Activated T-cell treated with anti-CD3 and anti-CD28 coated beads for 24 hours (primary cell): ENCODE results near the gene CCR9.

Experiments used
- DNase-seq: peaks from one replicate; pipeline ENCODE4 v3.0.0-alpha.2; 2020; ENCODE audit warnings: low read depth

CCR9 gene

GRCh38 chr3:45872569-45872968, 13.8 kb upstream of the CCR9 start:
- DNase-seq, result no peak

DNA sequence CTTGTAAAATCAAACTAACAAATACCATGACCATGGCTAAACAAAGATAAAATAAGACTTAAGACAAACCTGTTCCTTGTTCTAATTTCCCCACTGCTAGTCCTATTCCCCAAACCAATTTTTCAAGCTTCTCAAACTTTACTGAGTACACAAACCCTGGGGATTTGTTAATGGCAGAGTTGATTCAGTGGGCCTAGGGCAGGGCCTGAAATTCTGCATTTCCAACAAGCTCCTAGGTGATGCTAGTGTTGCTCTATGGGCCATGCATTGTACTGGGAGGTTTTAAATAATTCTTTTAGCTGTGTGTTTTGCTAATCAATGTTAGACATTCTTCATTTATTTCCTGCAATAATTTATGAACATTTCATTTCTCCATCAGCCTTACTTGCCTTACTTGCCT, 13.3 kb upstream of the CCR9 start:
- DNase-seq, result no peak

DNA sequence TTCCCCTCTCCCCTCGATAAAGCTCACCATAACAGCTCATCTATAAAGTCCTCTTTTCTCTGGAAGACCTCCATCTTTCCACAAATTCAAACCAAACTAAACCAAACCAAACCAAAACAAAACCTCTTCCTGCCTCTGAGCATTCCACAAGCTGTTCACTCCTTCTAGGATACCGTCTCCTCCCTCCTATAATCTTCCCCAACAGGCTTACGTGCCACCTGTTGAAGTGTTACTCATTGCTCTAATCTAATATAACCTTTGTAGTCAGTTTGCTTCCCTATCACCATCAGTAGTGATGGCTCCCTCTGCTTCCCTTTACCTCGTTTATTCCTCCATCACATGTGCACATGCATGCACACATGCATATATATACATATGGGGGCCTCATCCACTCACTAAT, 12.7 kb upstream of the CCR9 start:
- DNase-seq, result no peak

DNA sequence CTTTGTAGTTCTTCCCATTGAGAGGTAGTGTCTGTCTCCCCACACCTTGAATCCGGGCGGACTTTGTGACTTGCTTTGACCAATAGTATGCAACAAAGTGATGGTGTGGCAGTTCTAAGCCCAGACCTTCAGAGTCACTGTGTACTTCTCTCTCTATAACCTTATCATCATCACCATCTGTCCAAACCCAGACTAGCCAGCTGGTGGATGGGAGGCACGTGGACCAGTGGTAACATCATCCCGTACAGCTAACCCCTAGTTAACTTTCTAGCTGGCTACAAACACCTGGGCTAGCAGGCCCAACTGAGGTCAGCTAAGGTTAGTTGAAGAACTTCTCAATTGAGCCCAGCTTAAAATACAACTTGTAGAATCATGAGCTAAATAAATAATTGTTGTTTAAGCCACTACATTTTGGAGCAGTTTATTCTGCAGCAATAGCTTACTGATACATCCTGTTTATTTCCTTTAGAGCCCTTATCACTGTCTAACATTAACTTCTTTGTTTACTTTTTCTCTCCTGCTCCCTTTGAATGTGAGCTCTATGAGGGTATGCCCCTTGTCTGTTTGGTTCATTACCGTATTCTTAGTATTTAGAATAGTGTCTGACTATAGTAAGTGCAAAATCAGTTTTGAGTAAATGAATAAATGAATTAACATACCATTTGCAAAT, 11.5 kb upstream of the CCR9 start:
- no peak for DNase-seq

DNA sequence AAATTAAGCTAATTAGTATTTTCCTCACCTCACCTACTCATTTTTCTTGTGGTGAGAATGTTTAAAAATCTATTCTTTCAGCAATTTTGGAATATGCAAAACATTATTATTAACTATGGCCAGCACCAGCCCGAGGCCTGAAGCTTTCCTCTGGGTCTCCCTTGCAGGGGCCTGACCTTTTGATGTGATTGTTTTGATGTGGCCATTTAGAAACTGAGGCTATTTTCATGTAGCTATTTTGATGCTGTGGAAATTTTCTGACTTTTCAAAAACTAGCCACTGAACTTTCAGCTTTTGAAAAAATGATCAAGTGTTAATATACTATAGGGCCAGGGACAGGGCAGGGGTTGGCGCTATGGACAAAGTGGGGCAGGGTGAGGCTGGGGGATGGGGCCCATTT, 8.2 kb upstream of the CCR9 start:
- DNase-seq, result no peak

- DNase-seq, result no peak
These were observed 5.6 kb upstream of the CCR9 start for GRCh38 chr3:45880725-45881077.

DNA sequence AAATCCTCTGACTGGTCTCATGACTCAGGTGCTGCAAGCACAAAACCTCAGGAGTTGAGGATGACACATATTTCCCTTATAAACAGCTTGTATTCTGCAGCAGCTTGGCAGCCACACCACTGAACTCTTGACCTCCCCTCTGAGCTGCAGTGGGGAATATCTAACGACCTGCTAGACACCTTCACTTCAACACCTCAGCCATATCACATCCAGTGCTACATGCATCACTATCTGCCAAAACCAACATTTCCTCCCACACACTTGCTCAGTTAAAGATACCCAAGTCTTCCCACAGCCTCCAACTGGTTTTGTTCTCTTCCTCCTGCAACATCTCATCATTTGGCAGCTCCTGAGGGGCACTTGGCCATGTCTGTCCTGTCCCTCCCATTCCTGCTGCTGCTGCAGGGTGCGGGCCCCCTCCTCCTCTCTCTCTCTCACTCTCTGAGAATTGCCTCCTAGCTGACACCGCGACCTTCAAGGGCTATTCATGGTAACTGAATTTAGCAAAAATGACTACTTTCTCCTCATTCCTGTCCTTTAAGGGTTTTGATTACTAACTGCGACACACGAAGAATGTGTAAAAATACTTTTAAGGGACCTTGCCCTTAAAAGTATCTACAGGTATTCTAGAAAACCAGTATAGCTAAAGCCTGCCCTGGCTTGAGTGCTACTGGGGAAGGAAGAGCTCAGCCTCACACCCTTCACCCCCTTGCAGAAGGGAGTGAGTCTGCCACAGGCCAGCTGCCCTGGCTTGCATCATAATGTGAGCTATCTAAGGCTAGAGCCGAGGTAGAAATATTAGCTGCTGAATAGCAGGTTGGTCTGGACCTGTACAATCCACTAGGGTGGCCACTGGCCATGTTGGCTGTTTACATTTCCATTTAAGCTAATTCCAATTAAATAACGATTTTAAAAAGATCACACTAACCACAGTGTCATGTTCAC, 5.0 kb upstream of the CCR9 start:
- peak; percentile 36 for DNase-seq

DNA sequence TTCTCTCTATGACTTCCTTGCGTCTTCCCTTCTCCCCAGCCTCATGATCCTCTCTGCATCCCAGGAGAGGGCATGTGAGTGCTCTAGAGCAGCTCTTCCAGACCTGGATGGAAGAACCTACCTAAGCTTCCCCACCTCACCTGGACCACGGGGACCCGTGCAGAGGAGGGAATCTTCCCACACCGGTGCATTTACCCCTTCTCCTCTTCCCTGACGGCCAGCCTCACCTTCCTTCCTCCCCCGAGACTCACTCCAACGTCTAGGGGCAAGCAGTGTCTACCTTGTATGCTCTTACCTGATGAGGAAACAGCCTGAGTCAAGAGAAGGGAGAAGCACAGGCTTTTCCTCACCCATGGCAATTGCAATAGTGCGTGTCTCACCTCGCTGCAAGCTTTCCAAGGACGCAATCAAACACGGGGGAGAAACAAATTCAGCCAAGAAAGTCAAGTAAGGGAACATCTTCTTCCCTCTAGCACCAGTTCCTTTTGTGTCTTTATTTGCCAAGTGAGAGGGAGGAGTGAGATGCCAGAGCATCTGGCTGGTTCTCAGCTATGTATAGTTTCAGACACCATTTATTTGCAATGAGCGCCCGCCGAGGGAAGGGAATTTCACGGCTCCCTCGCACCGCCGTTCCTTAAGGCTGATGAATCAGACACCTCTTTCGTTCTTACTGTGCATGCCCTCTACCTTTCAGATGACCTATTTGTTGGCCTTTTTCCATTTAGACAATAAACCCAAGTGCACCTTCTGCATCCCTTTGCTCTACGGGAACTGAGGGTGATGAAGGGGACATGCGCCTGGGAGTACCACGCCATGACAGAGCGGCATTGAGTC, 1.8 kb upstream of the CCR9 start:
- no peak for DNase-seq

GRCh38 chr3:45887285-45887684, 942 bp downstream of the CCR9 start:
- no peak for DNase-seq

- DNase-seq, result no peak
These were observed 1.6 kb downstream of the CCR9 start for GRCh38 chr3:45887759-45888511.

DNA sequence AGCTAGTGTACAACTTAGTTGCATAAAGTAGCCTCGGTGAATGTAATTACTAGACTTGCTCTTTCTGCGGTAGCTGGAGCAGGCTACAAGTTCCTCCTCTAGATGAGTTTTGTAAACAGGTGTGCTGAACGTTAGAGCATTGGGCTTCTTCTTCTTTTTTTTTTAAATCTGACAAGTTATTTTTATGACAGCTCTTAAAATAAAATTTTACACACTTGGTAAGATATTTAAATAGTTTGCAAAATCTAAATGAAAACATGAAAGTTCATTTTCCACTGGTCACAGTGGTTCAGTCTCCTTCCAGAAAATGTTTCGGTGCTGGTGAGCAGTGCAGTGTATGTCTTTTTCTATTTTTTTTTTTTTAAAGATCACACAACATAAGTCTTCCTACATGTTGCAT, 3.0 kb downstream of the CCR9 start:
- no peak for DNase-seq

DNA sequence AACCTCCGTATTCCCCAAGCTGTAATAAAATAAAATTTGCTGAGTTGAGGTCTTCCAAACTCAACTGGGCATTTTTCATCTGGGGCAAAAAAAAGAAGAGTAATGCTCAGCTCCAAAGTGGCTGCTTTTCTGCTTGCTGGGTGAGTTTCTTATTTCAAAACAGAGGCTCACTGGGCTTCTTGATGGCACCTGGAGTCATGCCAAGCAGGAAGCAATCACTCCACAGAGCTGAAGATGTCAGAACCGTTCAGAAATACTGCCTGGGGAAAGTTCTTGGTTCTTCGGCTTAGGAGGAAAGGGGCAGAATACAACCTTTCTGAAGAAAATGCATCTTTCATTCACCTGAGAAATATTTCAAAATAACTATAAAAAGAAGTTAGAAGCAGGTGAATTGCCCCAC, 4.1 kb downstream of the CCR9 start:
- DNase-seq, result no peak

DNA sequence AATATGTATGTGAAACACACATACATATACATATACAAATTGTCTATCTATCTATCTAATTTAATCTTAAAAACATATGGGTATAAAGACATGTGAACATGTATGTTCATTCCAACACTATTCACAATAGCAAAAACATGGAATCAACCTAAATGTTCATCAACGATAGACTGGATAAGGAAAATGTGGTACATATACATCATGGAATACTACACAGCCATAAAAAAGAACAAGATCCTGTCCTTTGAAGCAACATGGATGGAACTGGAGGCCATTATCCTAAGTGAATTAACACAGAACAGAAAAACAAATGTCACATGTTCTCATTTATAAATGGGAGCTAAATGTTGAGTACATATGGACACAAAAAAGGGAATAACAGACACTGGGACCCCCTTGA, 5.8 kb downstream of the CCR9 start:
- no peak for DNase-seq

DNA sequence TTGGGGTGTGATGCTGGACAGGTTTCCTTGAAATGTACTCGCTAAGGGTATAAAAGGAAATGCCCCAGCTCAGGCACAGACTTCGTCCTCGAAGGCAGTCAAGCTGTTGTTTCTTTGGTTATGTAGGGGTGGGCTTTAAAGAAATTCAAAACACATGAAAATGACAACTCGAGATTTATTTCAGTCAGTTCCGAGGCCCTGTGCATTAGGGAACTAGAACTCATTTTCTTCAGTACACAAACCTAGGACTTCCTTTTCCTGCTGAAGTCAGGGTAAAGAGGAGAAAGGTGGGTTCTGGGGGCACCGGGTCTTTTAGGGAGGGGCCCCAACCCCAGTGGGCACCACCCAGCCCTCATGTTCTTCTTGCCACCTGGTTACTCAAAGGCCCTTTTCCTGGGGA, 7.7 kb downstream of the CCR9 start:
- no peak for DNase-seq

- DNase-seq, result no peak
These were observed 9.5 kb downstream of the CCR9 start for GRCh38 chr3:45895686-45896468.

DNA sequence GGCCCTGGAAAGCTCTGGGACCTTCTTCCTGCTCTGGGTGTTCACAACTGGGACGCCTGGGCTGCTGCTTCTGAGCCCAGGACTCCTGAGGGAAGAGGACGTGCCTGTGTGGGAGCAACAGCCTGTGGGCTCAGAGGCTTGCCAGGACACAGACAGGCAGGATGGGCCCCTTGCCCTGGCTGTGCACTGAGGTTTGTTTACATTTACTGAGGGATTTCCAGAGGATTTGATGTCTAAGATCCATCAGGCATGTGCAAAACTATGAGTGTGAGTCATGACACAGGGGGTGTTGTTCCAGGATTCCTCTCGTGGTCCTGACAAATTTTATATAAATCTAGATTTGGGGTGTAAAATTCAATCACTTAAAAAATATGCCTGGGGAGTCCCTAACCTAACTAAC, 10.6 kb downstream of the CCR9 start:
- no peak for DNase-seq

DNA sequence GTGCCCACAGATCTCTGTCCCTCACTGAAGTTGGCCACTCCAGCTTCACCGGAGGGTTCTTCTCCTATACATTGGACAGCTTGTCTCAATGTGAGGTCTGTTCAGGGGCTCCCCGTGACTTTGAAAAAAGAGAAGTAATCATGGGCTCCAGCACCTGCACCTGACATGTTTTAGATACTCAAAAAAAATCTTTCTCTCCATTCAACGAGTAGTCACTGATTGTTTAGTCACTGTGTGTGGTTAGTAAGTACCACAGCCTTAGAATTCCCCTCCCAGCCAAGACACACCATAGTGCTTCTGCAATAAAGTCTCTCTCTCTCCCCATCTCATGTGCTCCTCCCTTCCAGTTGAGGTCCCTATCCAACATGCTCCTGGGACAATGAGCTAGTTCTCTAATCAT, 18.6 kb downstream of the CCR9 start:
- no peak for DNase-seq

GRCh38 chr3:45905755-45906154, 19.4 kb downstream of the CCR9 start:
- DNase-seq, result no peak

DNA sequence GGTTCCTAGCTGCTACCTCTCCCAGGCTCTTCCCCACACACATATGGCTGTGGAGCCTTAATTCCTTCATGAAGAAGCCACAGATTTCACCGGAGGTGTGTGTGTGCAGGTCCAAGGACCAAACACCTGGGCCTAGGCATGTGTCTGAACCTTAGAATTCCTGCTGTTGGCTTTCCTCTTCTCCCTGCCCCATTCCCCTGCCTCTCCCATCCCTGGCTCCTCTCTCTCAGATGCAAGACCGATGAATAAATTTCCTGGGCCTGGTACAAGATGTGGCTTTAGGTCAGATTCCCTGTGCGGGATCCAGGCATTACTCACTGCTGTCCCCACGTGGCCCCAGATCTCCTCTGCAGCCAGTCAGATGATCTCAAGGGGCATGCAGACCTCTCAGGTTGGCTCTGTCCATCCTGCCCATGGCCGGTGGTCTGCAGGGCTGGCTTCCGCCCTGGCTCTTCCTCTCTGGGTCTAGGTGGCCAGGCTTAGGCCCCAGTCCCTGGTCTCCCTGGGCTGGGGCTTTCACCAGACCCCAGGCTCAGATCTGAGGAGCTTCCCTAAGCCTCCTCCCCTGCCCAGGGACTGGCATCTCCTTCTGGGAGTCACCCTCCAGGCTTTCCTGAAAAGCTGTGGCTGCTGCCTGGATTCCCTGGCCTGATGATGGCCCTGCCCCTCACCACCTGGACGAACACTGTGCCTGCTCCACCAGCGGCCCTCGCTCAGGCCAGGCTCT, 20.5 kb downstream of the CCR9 start:
- no peak for DNase-seq
